Activated T-cell treated with anti-CD3 and anti-CD28 coated beads, Interleukin-2, amount 50 U/mL, for 4 hours (primary cell): ENCODE data around the gene FOXK2. TPM values are rescaled to one million over a fixed set of nuclear protein-coding genes. Genes with fewer than 3 reads are reported as not detected.

Experiments used
- ATAC-seq, 2 donors: fragments of 200-7000 bp; cut with Tn5 transposase; one replicate each; pipeline ENCODE4 v1.10.0; 2021
- DNase-seq: peaks from one replicate; pipeline ENCODE4 v3.0.0-alpha.2; 2020
- H3K27me3 Mint-ChIP-seq: one replicate; pipeline ENCODE4 v1.8.0; 2021; ENCODE audit warnings: low read depth, mixed read lengths
- H3K36me3 Mint-ChIP-seq: one replicate; pipeline ENCODE4 v1.8.0; 2022; ENCODE audit warnings: mixed read lengths; ENCODE audit not compliant: insufficient read depth
- H3K4me1 Mint-ChIP-seq: one replicate; pipeline ENCODE4 v1.8.0; 2021; ENCODE audit warnings: low read depth, mixed read lengths
- H3K4me3 Mint-ChIP-seq: one replicate; pipeline ENCODE4 v1.8.0; 2021; ENCODE audit warnings: mild to moderate bottlenecking, moderate library complexity, mixed read lengths
- H3K9me3 Mint-ChIP-seq: one replicate; pipeline ENCODE4 v1.8.0; 2021; ENCODE audit warnings: mixed read lengths
- total RNA-seq, 3 donors: library from RNA; stranded (reverse); gene quantifications; one replicate each; pipeline ENCODE4 v1.2.1, GENCODE V29; 2021

FOXK2 gene
- total RNA-seq, 3 donors from 2014 or later, result 73.6 to 78.5 (median 75.9) TPM

DNA sequence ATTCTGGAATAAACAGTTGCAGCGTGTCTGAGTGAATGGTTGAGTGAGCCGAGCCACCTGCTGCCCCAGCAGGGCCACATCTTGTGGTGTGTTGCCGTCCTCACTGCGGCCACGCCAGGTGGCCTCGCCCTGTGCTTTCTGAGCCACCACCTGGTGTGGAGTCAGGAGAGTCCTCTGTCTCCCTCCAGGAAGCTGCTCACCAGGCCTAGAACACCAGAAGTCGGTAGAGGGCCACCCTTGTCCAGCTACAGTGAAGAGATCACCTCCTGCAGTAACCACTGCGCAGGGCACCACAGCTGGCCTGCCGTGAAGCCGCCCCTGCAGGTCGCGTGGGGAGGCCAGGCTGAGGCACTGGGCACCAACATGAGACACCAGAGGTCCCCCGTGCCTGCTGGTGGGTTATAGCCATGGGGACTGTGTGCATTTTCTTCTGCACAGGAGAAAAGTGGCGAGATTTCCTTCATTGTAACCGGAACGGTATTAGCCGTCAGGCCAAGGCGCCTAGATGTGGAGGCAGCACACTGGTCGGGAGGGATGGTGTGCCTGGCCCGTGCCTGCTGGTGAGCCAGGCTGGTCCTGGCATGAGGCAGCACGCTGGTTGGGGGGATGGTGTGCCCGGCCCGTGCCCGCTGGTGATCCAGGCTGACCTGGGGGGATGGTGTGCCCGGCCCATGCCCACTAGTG, 28.9 kb upstream of the FOXK2 start:
- no peak overlapping the region for H3K4me3 Mint-ChIP-seq
- peaks cover 10% of the 10 kb centered on the region for H3K36me3 Mint-ChIP-seq
- no peaks in the 10 kb centered on the region for H3K9me3 Mint-ChIP-seq
- no peaks in the 10 kb centered on the region for H3K27me3 Mint-ChIP-seq
- DNase-seq, result no peak
- ATAC-seq, result no peak
- H3K4me1 Mint-ChIP-seq, result peaks cover 16% of the 10 kb centered on the region

GRCh38 chr17:82491196-82491530, 28.4 kb upstream of the FOXK2 start:
- H3K27me3 Mint-ChIP-seq, result no peaks in the 10 kb centered on the region
- H3K36me3 Mint-ChIP-seq, result peaks cover 10% of the 10 kb centered on the region
- no peak overlapping the region for H3K4me3 Mint-ChIP-seq
- ATAC-seq (no peak), DNase-seq (no peak)
- H3K4me1 Mint-ChIP-seq, result peaks cover 11% of the 10 kb centered on the region
- H3K9me3 Mint-ChIP-seq, result no peaks in the 10 kb centered on the region

DNA sequence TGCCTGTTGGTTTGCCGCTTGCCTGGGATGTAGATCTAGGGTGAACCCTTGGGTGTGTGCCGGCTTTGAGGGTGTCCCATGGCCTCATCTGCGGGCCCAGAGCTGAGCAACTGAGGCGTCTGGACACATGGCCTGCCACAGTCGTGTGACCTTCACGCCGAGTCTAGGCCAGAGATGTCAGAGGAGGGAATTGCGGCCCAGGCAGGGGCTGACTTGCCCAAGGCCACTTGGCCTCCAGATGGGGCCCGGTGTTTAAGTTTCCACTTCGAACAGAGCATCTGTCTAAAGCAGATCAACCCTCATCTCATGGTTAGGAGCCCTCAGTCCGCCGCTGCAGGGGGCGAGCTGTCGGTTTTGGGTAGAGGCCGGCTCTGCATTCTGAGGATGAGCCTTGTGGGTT, 28.0 kb upstream of the FOXK2 start:
- peaks cover 8% of the 10 kb centered on the region for H3K36me3 Mint-ChIP-seq
- H3K4me3 Mint-ChIP-seq, result no peak overlapping the region
- H3K4me1 Mint-ChIP-seq, result peaks cover 7% of the 10 kb centered on the region
- no peak for DNase-seq
- no peaks in the 10 kb centered on the region for H3K9me3 Mint-ChIP-seq
- no peak for ATAC-seq
- H3K27me3 Mint-ChIP-seq, result no peaks in the 10 kb centered on the region

GRCh38 chr17:82492643-82493225, 26.8 kb upstream of the FOXK2 start:
- DNase-seq (no peak), ATAC-seq (no peak)
- Mint-ChIP-seq H3K4me1 (peaks cover 5% of the 10 kb centered on the region), H3K9me3 (no peaks in the 10 kb centered on the region), H3K36me3 (peaks cover 7% of the 10 kb centered on the region), H3K4me3 (no peak overlapping the region), H3K27me3 (no peaks in the 10 kb centered on the region)

DNA sequence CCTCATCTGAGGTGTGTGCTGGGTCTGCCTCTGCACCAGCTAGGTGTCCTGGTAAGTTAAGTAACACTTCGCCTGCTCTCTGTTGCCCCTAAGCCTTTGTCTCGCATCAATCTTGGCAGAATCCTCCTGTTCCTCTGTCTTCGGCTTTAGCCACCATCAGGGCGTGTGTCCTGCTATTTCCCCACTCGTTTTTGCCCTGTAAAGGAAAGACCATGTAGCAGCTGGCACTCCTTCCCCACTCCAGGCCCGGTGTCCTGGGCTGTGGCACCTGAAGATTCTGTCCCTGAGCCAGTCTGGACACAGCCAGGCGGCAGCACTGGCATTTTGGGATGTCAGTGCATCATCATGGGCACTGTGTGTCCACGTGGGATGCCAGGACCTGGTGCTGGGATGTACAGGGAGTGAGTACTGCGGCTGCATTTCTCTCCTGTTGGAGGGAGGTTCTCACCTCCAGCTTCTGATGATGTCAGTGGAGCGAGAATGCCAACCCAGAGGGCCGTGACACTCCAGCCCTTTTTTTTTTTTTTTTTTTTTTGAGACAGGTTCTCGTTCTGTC, 26.2 kb upstream of the FOXK2 start:
- Mint-ChIP-seq H3K4me1 (peaks cover 9% of the 10 kb centered on the region), H3K36me3 (peaks cover 6% of the 10 kb centered on the region), H3K27me3 (no peaks in the 10 kb centered on the region), H3K4me3 (no peak overlapping the region), H3K9me3 (no peaks in the 10 kb centered on the region)
- DNase-seq (no peak), ATAC-seq (no peak)

- DNase-seq (peak; percentile 85), ATAC-seq (peak; percentile 74 to 75)
- H3K27me3 Mint-ChIP-seq, result no peaks in the 10 kb centered on the region
- H3K36me3 Mint-ChIP-seq, result no peaks in the 10 kb centered on the region
- no peaks in the 10 kb centered on the region for H3K9me3 Mint-ChIP-seq
- H3K4me3 Mint-ChIP-seq, result peak overlapping the region; percentile 64
- H3K4me1 Mint-ChIP-seq, result peaks cover 12% of the 10 kb centered on the region
Observed at GRCh38 chr17:82494236-82495055, 25.1 kb upstream of the FOXK2 start.

DNA sequence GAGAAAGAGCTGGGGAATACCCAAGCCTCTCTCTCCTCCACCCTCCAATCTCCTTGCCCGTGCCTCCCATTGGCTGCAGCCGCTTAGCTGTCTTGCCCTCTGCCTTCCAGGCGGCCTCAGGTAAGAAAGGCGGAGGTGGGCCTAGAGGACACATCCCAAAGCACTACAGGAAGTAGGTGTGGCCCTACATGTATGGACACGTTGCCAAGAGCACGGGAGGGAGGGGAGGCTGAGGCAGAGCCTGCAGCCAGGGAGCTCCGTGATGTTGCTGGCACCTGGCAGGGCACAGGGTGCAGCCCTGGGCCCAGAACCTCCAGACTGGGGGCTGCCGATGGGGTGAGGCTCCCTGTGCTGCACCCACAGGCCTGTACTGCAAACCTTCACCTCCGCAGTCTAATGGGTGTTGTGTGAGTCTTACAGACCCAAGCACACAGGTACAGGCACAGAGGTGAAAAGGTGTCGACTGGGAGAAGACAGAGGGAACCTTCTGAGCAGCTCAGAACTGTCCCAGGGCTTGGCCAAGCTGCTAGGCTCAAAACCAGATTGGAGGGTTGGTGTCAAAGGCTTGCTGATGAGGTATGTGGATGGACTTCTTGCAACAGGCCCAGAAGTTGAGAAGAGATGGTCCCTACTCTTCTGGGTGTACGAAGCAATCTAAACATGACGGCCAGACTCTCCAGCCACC, 23.5 kb upstream of the FOXK2 start:
- ATAC-seq (no peak), DNase-seq (no peak)
- Mint-ChIP-seq H3K27me3 (no peaks in the 10 kb centered on the region), H3K4me1 (peaks cover 12% of the 10 kb centered on the region), H3K36me3 (no peaks in the 10 kb centered on the region), H3K9me3 (no peaks in the 10 kb centered on the region), H3K4me3 (peak overlapping the region; percentile 69)

DNA sequence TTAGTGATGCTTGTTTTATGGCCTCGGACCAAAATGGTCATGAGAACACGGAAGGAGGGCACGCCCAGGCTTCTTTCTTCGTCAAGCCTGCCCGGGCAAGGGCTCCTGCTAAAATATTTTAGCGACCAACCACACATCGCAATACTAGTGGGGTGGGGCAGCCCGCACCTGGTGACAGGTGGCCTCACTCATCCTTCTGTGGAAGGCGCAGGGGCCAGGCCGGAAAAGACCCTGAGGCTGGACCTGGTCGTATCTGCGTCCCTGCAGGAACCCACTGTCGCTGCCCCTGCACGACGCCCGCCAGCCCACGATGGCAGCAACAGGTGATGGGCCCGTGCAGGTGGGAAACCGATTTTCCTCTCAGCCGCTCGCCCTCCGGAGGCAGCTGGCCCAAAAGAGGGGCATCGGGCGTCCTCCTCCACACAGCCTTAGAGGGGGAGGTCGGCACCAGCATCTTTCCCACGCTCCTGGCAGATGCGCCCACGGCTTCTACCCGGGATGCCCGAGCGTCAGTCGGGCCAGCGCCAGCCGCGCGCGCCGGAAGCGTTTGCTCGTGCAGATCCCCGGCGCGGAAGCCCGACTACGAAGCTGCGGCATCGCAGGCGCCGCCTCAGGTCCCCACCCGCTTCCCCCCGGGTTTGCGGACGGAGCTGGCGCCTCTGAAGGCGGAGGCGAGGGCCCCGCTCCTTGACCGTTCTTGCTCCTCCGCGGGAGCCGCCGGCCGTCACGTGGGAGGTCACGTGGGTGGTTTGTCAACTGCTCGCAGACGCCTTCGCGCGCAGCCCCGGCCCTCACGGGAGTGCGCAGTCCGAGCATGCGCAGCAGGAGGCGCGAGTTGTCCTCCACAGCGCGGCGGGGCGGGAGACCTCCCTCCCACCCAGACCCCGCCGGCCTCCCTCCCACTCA, 22.8 kb upstream of the FOXK2 start:
- peaks cover 12% of the 10 kb centered on the region for H3K4me1 Mint-ChIP-seq
- H3K4me3 Mint-ChIP-seq, result peak overlapping the region; percentile 69
- no peaks in the 10 kb centered on the region for H3K9me3 Mint-ChIP-seq
- DNase-seq (peak; percentile 83), ATAC-seq (peak; percentile 67 to 69)
- no peaks in the 10 kb centered on the region for H3K27me3 Mint-ChIP-seq
- H3K36me3 Mint-ChIP-seq, result no peaks in the 10 kb centered on the region

GRCh38 chr17:82497483-82498405, 21.8 kb upstream of the FOXK2 start:
- Mint-ChIP-seq H3K27me3 (no peaks in the 10 kb centered on the region), H3K4me3 (peak overlapping the region; percentile 83), H3K36me3 (no peaks in the 10 kb centered on the region), H3K4me1 (peaks cover 12% of the 10 kb centered on the region), H3K9me3 (no peaks in the 10 kb centered on the region)
- ATAC-seq (peak; percentile 21 to 38), DNase-seq (peak; percentile 13)

GRCh38 chr17:82502207-82502606, 17.3 kb upstream of the FOXK2 start:
- Mint-ChIP-seq H3K4me3 (no peak overlapping the region), H3K36me3 (no peaks in the 10 kb centered on the region), H3K4me1 (peaks cover 14% of the 10 kb centered on the region), H3K27me3 (no peaks in the 10 kb centered on the region), H3K9me3 (no peaks in the 10 kb centered on the region)
- ATAC-seq, result no peak
- no peak for DNase-seq

GRCh38 chr17:82503094-82503727, 16.3 kb upstream of the FOXK2 start:
- Mint-ChIP-seq H3K4me3 (no peak overlapping the region), H3K9me3 (no peaks in the 10 kb centered on the region), H3K4me1 (peaks cover 10% of the 10 kb centered on the region), H3K36me3 (no peaks in the 10 kb centered on the region), H3K27me3 (no peaks in the 10 kb centered on the region)
- no peak for DNase-seq
- ATAC-seq, result no peak

GRCh38 chr17:82503728-82504308, 15.7 kb upstream of the FOXK2 start:
- Mint-ChIP-seq H3K4me1 (peaks cover 10% of the 10 kb centered on the region), H3K4me3 (no peak overlapping the region), H3K36me3 (no peaks in the 10 kb centered on the region), H3K9me3 (no peaks in the 10 kb centered on the region), H3K27me3 (no peaks in the 10 kb centered on the region)
- DNase-seq, result no peak
- ATAC-seq, result no peak
